ENCODE measurements around the gene TBX4. TPM values are rescaled to one million over a fixed set of nuclear protein-coding genes. Genes with fewer than 3 reads are reported as not detected.

Gene TBX4
- total RNA-seq, 4 donors from 2014 or later: not detected

- Histone ChIP-seq H3K4me3 (no peak overlapping the region), H3K9me3 (no peaks in the 10 kb centered on the region), H3K27ac (replicated peaks in 1 of 4) (no peak overlapping the region), H3K4me1 (no peaks in the 10 kb centered on the region), H3K27me3 (peaks cover 0 to 6% (median 0%) of the 10 kb centered on the region in 4 donors), H3K36me3 (no peaks in the 10 kb centered on the region)
- no peak for TF ChIP-seq CTCF (IDR thresholded peaks at IDR 0.05)
- TF ChIP-seq POLR2A (IDR thresholded peaks at IDR 0.05; ENCODE audit: low read depth): no peak
- no peak for TF ChIP-seq EP300 (IDR thresholded peaks at IDR 0.05)
- TF ChIP-seq POLR2AphosphoS5 (IDR thresholded peaks at IDR 0.05): no peak
- intact Hi-C loops (cut with DNase I): no loop called here
- 88% methylated on average over 6 of the region's 6 CpGs for WGBS
- no peak for DNase-seq (ENCODE audit: extremely low spot score)
These were observed 17.3 kb downstream of the TBX4 start for GRCh38 chr17:61469474-61469873.

GRCh38 chr17:61469949-61470348 lies 17.7 kb downstream of the TBX4 start:
- no peak for DNase-seq (ENCODE audit: extremely low spot score)
- no peaks in the 10 kb centered on the region for H3K36me3 ChIP-seq
- H3K9me3 ChIP-seq: no peaks in the 10 kb centered on the region
- no peak overlapping the region for H3K4me3 ChIP-seq
- H3K27ac ChIP-seq (replicated peaks in 1 of 4): no peak overlapping the region
- no peaks in the 10 kb centered on the region for H3K4me1 ChIP-seq
- H3K27me3 ChIP-seq: peaks cover 0 to 5% (median 0%) of the 10 kb centered on the region in 4 donors
- 83% methylated on average over 5 of the region's 5 CpGs for WGBS
- intact Hi-C loops (cut with DNase I): no loop called here
- TF ChIP-seq POLR2A (IDR thresholded peaks at IDR 0.05; ENCODE audit: low read depth) (no peak), POLR2AphosphoS5 (IDR thresholded peaks at IDR 0.05) (no peak), CTCF (IDR thresholded peaks at IDR 0.05) (no peak), EP300 (IDR thresholded peaks at IDR 0.05) (no peak)

- intact Hi-C loops (cut with DNase I): no loop called here
- H3K27me3 ChIP-seq: peaks cover 0 to 10% (median 0%) of the 10 kb centered on the region in 4 donors
- no peaks in the 10 kb centered on the region for H3K4me1 ChIP-seq
- no peak overlapping the region for H3K4me3 ChIP-seq
- DNase-seq (ENCODE audit: extremely low spot score): no peak
- TF ChIP-seq EP300 (IDR thresholded peaks at IDR 0.05) (no peak), POLR2AphosphoS5 (IDR thresholded peaks at IDR 0.05) (no peak), POLR2A (IDR thresholded peaks at IDR 0.05; ENCODE audit: low read depth) (no peak), CTCF (IDR thresholded peaks at IDR 0.05) (no peak)
- no peaks in the 10 kb centered on the region for H3K9me3 ChIP-seq
- 95% methylated on average over 9 of the region's 11 CpGs for WGBS
- no peak overlapping the region for H3K27ac ChIP-seq (replicated peaks in 1 of 4)
- no peaks in the 10 kb centered on the region for H3K36me3 ChIP-seq
These were observed 18.4 kb downstream of the TBX4 start for GRCh38 chr17:61470530-61471136.

GRCh38 chr17:61474235-61474927 lies 22.2 kb downstream of the TBX4 start:
- no peak overlapping the region for H3K27ac ChIP-seq (replicated peaks in 1 of 4)
- 87% methylated on average over 12 of the region's 12 CpGs for WGBS
- no peaks in the 10 kb centered on the region for H3K4me1 ChIP-seq
- H3K4me3 ChIP-seq: no peak overlapping the region
- intact Hi-C loops (cut with DNase I): no loop called here
- no peaks in the 10 kb centered on the region for H3K9me3 ChIP-seq
- DNase-seq (ENCODE audit: extremely low spot score): no peak
- no peaks in the 10 kb centered on the region for H3K36me3 ChIP-seq
- no peak for TF ChIP-seq CTCF (IDR thresholded peaks at IDR 0.05)
- TF ChIP-seq EP300 (IDR thresholded peaks at IDR 0.05): no peak
- no peak for TF ChIP-seq POLR2A (IDR thresholded peaks at IDR 0.05; ENCODE audit: low read depth)
- TF ChIP-seq POLR2AphosphoS5 (IDR thresholded peaks at IDR 0.05): no peak
- H3K27me3 ChIP-seq: peaks cover 0 to 28% (median 0%) of the 10 kb centered on the region in 4 donors
